NCI-H2227 (cell line): ENCODE results near the gene SCAMP5.

Experiments used
- DNase-seq: peaks from one replicate; lab custom pipeline; 2025; ENCODE audit not compliant: unreplicated experiment; lab: John Stamatoyannopoulos, UW

The SCAMP5 gene

DNA sequence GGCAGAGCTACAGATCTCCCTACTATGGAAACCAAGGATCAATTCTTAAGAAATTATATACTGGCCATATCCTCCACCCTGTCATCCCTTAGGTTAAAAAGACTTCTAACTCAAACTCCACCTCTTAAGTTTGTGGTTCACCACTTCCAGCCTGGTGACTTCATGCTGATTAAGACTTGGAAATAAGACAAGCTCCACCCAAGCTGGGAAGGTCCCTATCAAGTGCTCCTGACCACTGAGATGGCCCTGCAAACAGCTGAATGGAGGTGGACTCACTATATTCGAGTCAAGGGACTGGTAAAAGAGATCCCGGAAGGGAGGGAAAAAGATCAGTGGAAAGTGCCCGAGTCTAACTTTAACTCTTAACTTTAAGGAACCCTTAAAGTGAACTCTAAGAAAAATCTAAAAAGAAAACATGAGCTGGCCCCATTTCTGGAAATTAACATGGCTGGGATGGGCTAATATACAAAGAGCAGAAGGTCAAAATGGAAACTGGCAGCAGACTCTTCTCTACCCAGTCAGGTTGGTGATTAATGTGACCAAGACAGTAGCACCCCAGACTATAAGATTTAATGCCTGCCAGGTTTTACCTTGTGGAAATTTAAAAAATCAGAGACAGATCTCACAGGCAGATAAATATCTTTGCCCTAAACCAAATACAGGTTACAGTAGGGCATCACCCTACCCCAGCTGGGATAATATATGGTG is 71.9 kb downstream of the SCAMP5 start:
- no peak for DNase-seq

DNA sequence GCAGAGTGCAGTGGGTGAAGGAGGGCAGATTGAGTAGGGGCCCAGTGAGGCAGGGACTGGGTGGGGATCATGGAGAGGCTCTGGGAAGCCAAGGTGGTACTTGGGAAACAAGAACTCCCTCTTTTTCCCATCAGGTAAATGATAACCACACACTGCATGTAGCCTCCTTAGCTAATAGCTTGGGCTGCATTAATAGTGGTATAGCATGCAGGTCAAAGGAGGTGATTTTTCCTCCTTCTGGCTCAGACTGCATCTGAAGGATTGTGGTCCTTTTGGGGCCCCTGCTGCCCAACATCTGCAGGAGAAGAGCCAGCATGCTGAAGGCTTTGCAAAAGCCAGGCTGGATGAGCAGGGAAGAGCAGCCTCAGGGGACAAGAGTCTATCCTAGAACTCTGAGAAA is 73.4 kb downstream of the SCAMP5 start:
- DNase-seq: no peak

- no peak for DNase-seq
Observed at GRCh38 chr15:75069301-75069925, 74.0 kb downstream of the SCAMP5 start.

DNA sequence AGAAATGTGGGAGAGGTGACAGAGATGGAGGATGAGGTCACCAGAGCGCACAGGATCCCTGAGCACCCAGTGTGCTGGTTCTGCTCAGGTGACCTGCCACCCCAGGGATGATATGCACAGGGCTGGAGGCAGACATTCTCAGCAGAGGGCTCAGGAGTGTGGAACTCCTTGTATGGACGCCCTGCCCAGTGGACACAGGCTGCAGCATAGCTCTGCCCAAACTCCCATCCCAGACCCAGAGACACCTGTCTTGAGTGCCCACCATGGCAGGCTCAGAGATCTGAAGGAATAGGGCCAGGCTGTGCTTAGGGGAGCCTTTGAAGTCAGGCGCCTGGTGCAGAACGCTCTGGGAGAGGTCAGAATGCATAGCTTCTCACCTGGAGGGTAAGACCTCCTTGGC is 75.3 kb downstream of the SCAMP5 start:
- no peak for DNase-seq
